NB4 (cell line): ENCODE data around the gene B3GAT3.

Source experiments
- CTCF ChIP-seq: IDR thresholded peaks from one replicate; pipeline ENCODE4 v1.5.1; 2012; ENCODE audit warnings: low read depth, low read length
- MAX ChIP-seq: IDR thresholded peaks from 2 replicates; pipeline ENCODE4 v1.6.1; 2011; ENCODE audit warnings: low read depth, low read length

- TF ChIP-seq MAX: no peak
- no peak for TF ChIP-seq CTCF
Measured at GRCh38 chr11:62573006-62573591, 48.7 kb downstream of the B3GAT3 start.
